Kidney epithelial cell (primary cell): ENCODE data around the gene SYNPR. TPM values are rescaled to one million over a fixed set of nuclear protein-coding genes. Genes with fewer than 3 reads are reported as not detected.
"Not testable (repeated sequence)": the region's sequence is repeated elsewhere in the genome, so short reads cannot be mapped to it uniquely, and the experiment has no call there.

Experiments used
- DNase-seq: peaks from one replicate; pipeline ENCODE4 v3.0.0-alpha.2; 2010; ENCODE audit warnings: low read depth
- H3K27me3 ChIP-seq: 2 replicates; pipeline ENCODE4 v1.6.0; 2011; ENCODE audit warnings: low read length; ENCODE audit not compliant: control insufficient read depth, insufficient read depth
- H3K36me3 ChIP-seq: 2 replicates; pipeline ENCODE4 v1.5.1; 2011; ENCODE audit warnings: low read length; ENCODE audit not compliant: control insufficient read depth, insufficient read depth
- H3K4me3 ChIP-seq: 2 replicates; pipeline ENCODE4 v1.5.1; 2011; ENCODE audit warnings: low read depth, mild to moderate bottlenecking, control low read depth, low read length
- CTCF ChIP-seq: IDR thresholded peaks from 2 replicates; pipeline ENCODE4 v1.5.1; 2011; ENCODE audit warnings: mild to moderate bottlenecking, moderate library complexity, low read length, control low read depth, inconsistent platforms; ENCODE audit not compliant: insufficient read depth, poor library complexity, severe bottlenecking
- total RNA-seq: library from RNA; depleted of rRNA; stranded (reverse); fragments of >200 nt; gene quantifications from 2 replicates; pipeline ENCODE4 v1.2.3, GENCODE V29; 2015

SYNPR gene
- total RNA-seq, 1 donor from 2014 or later: not detected

GRCh38 chr3:63639806-63640205 is 361.7 kb downstream of the SYNPR start:
- Histone ChIP-seq H3K27me3 (no peaks in the 10 kb centered on the region), H3K36me3 (no peaks in the 10 kb centered on the region), H3K4me3 (no peak overlapping the region)
- TF ChIP-seq CTCF: no peak
- no peak for DNase-seq

GRCh38 chr3:63642488-63642887 is 364.4 kb downstream of the SYNPR start:
- TF ChIP-seq CTCF: no peak
- no peak for DNase-seq
- no peak overlapping the region for H3K4me3 ChIP-seq
- no peaks in the 10 kb centered on the region for H3K27me3 ChIP-seq
- H3K36me3 ChIP-seq: no peaks in the 10 kb centered on the region

- Histone ChIP-seq H3K4me3 (no peak overlapping the region), H3K36me3 (no peaks in the 10 kb centered on the region), H3K27me3 (no peaks in the 10 kb centered on the region)
- DNase-seq: no peak
- no peak for TF ChIP-seq CTCF
Observed at GRCh38 chr3:63644212-63644797, 366.2 kb downstream of the SYNPR start.

DNA sequence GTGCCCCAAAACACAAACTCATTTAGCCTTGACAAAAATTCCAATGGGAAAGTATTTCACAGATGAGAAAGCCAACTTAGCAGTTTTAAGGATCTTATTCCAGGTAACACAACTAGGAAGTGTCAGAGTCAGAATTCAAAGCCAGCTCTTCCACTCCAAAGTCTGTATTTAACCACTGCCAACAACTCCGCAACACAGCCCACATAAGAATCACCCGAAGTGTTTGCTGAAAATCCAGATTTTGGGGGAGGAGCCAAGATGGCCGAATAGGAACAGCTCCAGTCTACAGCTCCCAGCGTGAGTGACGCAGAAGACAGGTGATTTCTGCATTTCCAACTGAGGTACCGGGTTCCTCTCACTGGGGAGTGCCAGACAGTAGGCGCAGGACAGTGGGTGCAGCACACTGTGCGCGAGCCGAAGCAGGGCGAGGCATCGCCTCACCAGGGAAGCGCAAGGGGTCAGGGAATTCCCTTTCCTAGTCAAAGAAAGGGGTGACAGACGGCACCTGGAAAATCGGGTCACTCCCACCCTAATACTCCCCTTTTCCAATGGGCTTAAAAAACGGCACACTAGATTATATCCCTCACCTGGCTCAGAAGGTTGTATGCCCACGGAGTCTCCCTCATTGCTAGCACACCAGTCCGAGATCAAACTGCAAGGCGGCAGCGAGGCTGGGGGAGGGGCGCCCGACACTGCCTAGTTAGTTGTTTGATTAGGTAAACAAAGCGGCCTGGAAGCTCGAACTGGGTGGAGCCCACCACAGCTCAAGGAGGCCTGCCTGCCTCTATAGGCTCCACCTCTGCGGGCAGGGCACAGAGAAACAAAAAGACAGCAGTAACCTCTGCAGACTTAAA is 367.0 kb downstream of the SYNPR start:
- not testable (repeated sequence) for H3K36me3 ChIP-seq, DNase-seq, H3K27me3 ChIP-seq, H3K4me3 ChIP-seq

- no peak for TF ChIP-seq CTCF
- H3K36me3 ChIP-seq: no peaks in the 10 kb centered on the region
- H3K4me3 ChIP-seq: no peak within 1 kb of the TSS
- DNase-seq: no peak
- no peaks in the 10 kb centered on the region for H3K27me3 ChIP-seq
Observed at GRCh38 chr3:63652066-63652725, 374.1 kb downstream of the SYNPR start, which contains the start of gene SNTN. Gene SNTN (plus strand): TSS chr3:63652675. CDS start chr3:63652688, 13 bp downstream.

GRCh38 chr3:63654211-63654610 is 376.1 kb downstream of the SYNPR start:
- no peaks in the 10 kb centered on the region for H3K36me3 ChIP-seq
- no peaks in the 10 kb centered on the region for H3K27me3 ChIP-seq
- no peak for DNase-seq
- no peak overlapping the region for H3K4me3 ChIP-seq
- no peak for TF ChIP-seq CTCF
